Measurements from ENCODE around the gene TTN.
"Not testable (repeated sequence)": the region's sequence is repeated elsewhere in the genome, so short reads cannot be mapped to it uniquely, and the experiment has no call there.

Gene TTN

DNA sequence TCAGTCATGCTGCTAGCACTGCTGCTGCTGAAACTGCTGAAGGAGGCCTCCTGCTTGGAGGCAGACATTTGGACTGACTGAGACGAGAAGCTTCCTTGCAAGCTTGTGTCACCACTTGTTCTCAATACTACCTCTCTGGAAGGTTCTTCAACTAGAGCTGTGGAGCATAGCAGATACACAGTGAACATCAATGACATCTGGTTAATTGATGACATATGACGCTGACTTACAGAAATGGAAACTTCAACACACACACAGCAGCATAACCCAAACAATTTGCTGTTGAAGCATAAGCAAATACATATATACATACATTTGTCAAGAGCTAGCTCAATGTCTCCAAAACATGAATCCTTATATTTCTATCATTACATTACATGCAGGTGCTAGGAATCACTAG is 279.6 kb downstream of the TTN start:
- H3K4me3 ChIP-seq (ENCODE audit: low read length): no peak overlapping the region
- DNase-seq (ENCODE audit: low read depth): no peak
- TF ChIP-seq, protein P1, sequence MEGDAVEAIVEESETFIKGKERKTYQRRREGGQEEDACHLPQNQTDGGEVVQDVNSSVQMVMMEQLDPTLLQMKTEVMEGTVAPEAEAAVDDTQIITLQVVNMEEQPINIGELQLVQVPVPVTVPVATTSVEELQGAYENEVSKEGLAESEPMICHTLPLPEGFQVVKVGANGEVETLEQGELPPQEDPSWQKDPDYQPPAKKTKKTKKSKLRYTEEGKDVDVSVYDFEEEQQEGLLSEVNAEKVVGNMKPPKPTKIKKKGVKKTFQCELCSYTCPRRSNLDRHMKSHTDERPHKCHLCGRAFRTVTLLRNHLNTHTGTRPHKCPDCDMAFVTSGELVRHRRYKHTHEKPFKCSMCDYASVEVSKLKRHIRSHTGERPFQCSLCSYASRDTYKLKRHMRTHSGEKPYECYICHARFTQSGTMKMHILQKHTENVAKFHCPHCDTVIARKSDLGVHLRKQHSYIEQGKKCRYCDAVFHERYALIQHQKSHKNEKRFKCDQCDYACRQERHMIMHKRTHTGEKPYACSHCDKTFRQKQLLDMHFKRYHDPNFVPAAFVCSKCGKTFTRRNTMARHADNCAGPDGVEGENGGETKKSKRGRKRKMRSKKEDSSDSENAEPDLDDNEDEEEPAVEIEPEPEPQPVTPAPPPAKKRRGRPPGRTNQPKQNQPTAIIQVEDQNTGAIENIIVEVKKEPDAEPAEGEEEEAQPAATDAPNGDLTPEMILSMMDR (conservative IDR thresholded peaks at IDR 0.05; ENCODE audit: low read length): no peak

GRCh38 chr2:178526256-178526655 is 281.0 kb downstream of the TTN start:
- no peak overlapping the region for H3K4me3 ChIP-seq (ENCODE audit: low read length)
- DNase-seq (ENCODE audit: low read depth): no peak
- TF ChIP-seq, protein P1 (conservative IDR thresholded peaks at IDR 0.05; ENCODE audit: low read length): no peak

DNA sequence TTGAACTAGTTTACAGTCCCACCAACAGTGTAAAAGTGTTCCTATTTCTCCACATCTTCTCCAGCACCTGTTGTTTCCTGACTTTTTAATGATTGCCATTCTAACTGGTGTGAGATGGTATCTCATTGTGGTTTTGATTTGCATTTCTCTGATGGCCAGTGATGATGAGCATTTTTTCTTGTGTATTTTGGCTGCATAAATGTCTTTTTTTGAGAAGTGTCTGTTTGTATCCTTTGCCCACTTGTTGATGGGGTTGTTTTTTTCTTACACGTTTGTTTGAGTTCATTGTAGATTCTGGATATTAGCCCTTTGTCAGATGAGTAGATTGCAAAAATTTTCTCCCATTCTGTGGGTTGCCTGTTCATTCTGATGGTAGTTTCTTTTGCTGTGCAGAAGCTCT is 281.8 kb downstream of the TTN start:
- not testable (repeated sequence) for DNase-seq (ENCODE audit: low read depth); H3K4me3 ChIP-seq (ENCODE audit: low read length)

- not testable (repeated sequence) for H3K4me3 ChIP-seq (ENCODE audit: low read length); DNase-seq (ENCODE audit: low read depth)
Observed at GRCh38 chr2:178525010-178525409, 282.2 kb downstream of the TTN start.

DNA sequence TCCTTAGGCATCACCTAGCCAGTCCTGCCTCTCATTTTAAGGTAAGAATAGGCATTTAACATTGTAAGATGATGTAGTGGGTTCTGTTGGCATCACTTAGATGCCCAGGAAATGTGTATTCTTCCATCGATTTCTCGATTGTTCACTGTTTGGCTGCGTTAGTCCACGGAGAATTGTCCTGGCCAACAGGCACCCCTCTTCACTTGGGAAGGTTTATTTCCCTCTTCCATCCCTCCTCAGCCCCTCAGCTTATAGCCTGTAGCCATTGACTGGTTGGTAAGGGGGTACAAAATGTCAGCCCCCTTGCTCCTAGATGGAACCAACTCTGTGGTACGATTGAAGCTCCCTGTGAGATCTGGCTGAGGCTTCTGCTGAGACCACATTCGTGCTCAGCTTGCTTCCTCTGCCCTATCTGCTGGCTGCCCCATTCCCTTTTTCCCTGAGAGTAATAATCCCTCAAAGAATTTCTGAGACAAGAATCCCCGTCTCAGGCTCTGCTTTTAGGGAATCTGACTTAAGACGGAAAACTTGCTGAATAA is 283.6 kb downstream of the TTN start:
- no peak for DNase-seq (ENCODE audit: low read depth)
- TF ChIP-seq, protein P1 (conservative IDR thresholded peaks at IDR 0.05; ENCODE audit: low read length): no peak
- peak overlapping the region; percentile 88 for H3K4me3 ChIP-seq (ENCODE audit: low read length)

DNA sequence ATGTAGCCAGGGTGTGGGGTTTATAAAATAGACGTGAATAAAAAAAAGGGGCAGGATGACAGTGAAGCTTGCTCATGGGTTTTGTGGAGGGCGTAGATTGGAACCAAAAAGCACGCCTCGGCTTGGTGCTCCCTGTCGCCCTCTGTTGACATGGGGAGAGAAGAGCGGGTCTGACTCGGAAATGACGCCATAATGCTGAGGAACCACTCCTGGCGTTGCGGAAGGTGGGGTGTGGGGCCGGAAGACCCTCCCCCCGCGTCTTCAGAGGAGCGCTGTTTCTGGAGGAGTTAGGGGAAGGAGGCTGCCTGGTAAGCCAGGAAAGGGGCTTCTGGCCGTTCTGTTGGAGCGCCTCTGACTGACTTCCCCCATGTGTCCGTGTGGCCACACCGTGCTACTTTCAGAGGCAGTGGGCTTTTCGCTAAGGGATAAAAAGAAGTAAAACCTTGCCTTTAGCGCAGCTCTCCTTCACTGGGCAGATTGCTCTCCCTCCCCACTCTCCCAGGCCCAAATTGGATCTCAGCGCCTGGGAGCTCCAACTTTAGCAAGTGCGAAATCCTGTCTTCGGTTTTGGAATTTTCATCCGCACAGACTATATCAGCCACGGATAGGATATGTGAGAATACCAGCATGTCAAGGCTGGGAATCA is 284.1 kb downstream of the TTN start:
- TF ChIP-seq, protein P1 (conservative IDR thresholded peaks at IDR 0.05; ENCODE audit: low read length): peak; percentile 85
- peak overlapping the region; percentile 88 for H3K4me3 ChIP-seq (ENCODE audit: low read length)
- DNase-seq (ENCODE audit: low read depth): peak; percentile 74

GRCh38 chr2:178521304-178522150 is 285.7 kb downstream of the TTN start:
- TF ChIP-seq, protein P1 (conservative IDR thresholded peaks at IDR 0.05; ENCODE audit: low read length): no peak
- no peak for DNase-seq (ENCODE audit: low read depth)
- no peak overlapping the region for H3K4me3 ChIP-seq (ENCODE audit: low read length)

- TF ChIP-seq, protein P1 (conservative IDR thresholded peaks at IDR 0.05; ENCODE audit: low read length): no peak
- peak; percentile 80 for DNase-seq (ENCODE audit: low read depth)
Observed at GRCh38 chr2:178517496-178517895, 289.7 kb downstream of the TTN start.

More at GRCh38 chr2:178517496-178517895, 289.7 kb downstream of the TTN start:
- H3K4me3 ChIP-seq (ENCODE audit: low read length): no peak overlapping the region

All from AG10803 (cell line).